Measurements from ENCODE around the gene DENND4A. TPM values are rescaled to one million over a fixed set of nuclear protein-coding genes. Genes with fewer than 3 reads are reported as not detected.

DENND4A gene
- total RNA-seq, 1 donor from 2014 or later, result 17.5 TPM

- no peak for TF ChIP-seq CTCF (IDR thresholded peaks at IDR 0.05; ENCODE audit: unreplicated experiment)
- H3K9me3 Mint-ChIP-seq (ENCODE audit: low read depth), result no peaks in the 10 kb centered on the region
- no peaks in the 10 kb centered on the region for H3K27me3 Mint-ChIP-seq
- no peak for DNase-seq (ENCODE audit: low spot score, unreplicated experiment)
- H3K36me3 Mint-ChIP-seq (ENCODE audit: insufficient read depth), result no peaks in the 10 kb centered on the region
- H3K4me1 Mint-ChIP-seq (ENCODE audit: low read depth), result no peaks in the 10 kb centered on the region
- no peak overlapping the region for H3K27ac Mint-ChIP-seq
- H3K4me3 Mint-ChIP-seq (ENCODE audit: low read depth), result no peak overlapping the region
These were observed 141.1 kb downstream of the DENND4A start for GRCh38 chr15:65651042-65651322.

GRCh38 chr15:65650312-65651041, 141.6 kb downstream of the DENND4A start:
- no peak for DNase-seq (ENCODE audit: low spot score, unreplicated experiment)
- Mint-ChIP-seq H3K27ac (no peak overlapping the region), H3K4me3 (ENCODE audit: low read depth) (no peak overlapping the region), H3K4me1 (ENCODE audit: low read depth) (no peaks in the 10 kb centered on the region), H3K9me3 (ENCODE audit: low read depth) (no peaks in the 10 kb centered on the region), H3K36me3 (ENCODE audit: insufficient read depth) (no peaks in the 10 kb centered on the region), H3K27me3 (no peaks in the 10 kb centered on the region)
- TF ChIP-seq CTCF (IDR thresholded peaks at IDR 0.05; ENCODE audit: unreplicated experiment), result no peak

GRCh38 chr15:65646486-65646885, 145.6 kb downstream of the DENND4A start:
- no peaks in the 10 kb centered on the region for H3K36me3 Mint-ChIP-seq (ENCODE audit: insufficient read depth)
- DNase-seq (ENCODE audit: low spot score, unreplicated experiment), result no peak
- no peaks in the 10 kb centered on the region for H3K9me3 Mint-ChIP-seq (ENCODE audit: low read depth)
- TF ChIP-seq CTCF (IDR thresholded peaks at IDR 0.05; ENCODE audit: unreplicated experiment), result no peak
- H3K27ac Mint-ChIP-seq, result no peak overlapping the region
- H3K4me1 Mint-ChIP-seq (ENCODE audit: low read depth), result no peaks in the 10 kb centered on the region
- no peaks in the 10 kb centered on the region for H3K27me3 Mint-ChIP-seq
- no peak overlapping the region for H3K4me3 Mint-ChIP-seq (ENCODE audit: low read depth)

- no peaks in the 10 kb centered on the region for H3K4me1 Mint-ChIP-seq (ENCODE audit: low read depth)
- H3K27ac Mint-ChIP-seq, result no peak overlapping the region
- DNase-seq (ENCODE audit: low spot score, unreplicated experiment), result no peak
- TF ChIP-seq CTCF (IDR thresholded peaks at IDR 0.05; ENCODE audit: unreplicated experiment), result no peak
- no peaks in the 10 kb centered on the region for H3K27me3 Mint-ChIP-seq
- no peak overlapping the region for H3K4me3 Mint-ChIP-seq (ENCODE audit: low read depth)
- H3K36me3 Mint-ChIP-seq (ENCODE audit: insufficient read depth), result no peaks in the 10 kb centered on the region
- no peaks in the 10 kb centered on the region for H3K9me3 Mint-ChIP-seq (ENCODE audit: low read depth)
These were observed 146.7 kb downstream of the DENND4A start for GRCh38 chr15:65645392-65645791.

- no peaks in the 10 kb centered on the region for H3K36me3 Mint-ChIP-seq (ENCODE audit: insufficient read depth)
- H3K4me1 Mint-ChIP-seq (ENCODE audit: low read depth), result no peaks in the 10 kb centered on the region
- H3K4me3 Mint-ChIP-seq (ENCODE audit: low read depth), result no peak overlapping the region
- DNase-seq (ENCODE audit: low spot score, unreplicated experiment), result no peak
- TF ChIP-seq CTCF (IDR thresholded peaks at IDR 0.05; ENCODE audit: unreplicated experiment), result no peak
- no peak overlapping the region for H3K27ac Mint-ChIP-seq
- H3K9me3 Mint-ChIP-seq (ENCODE audit: low read depth), result no peaks in the 10 kb centered on the region
- no peaks in the 10 kb centered on the region for H3K27me3 Mint-ChIP-seq
These were observed 147.8 kb downstream of the DENND4A start for GRCh38 chr15:65644282-65644681.
